Measurements from ENCODE around the gene MAML2. TPM values are rescaled to one million over a fixed set of nuclear protein-coding genes. Genes with fewer than 3 reads are reported as not detected.
A peak's percentile ranks its signal among the peaks of the same experiment; 100 is the strongest.

The MAML2 gene
- total and polyA plus RNA-seq, 2 of the 8 experiments (the other 6 are each of a cell fraction or from before 2014, with no cell fraction given) = 3.8 to 6.6 TPM

- ChIA-PET CTCF (ENCODE audit: partially characterized antibody) (no interaction called here), POLR2A (ENCODE audit: partially characterized antibody) (no interaction called here)
- Histone ChIP-seq H3K56ac (replicated peaks; ENCODE audit: insufficient read length, low read depth, low read length) (no peak overlapping the region), H3K4me2 (ENCODE audit: insufficient read depth in 1 of 2, low read depth in 2 of 2, low read length in 2 of 2) (no peak overlapping the region), H3K9ac (replicated peaks in 1 of 4; ENCODE audit: extremely low read depth in 1 of 4, low read depth in 3 of 4, low read length in 3 of 4) (no peak overlapping the region), H2AK5ac (ENCODE audit: low read depth, low read length) (no peak overlapping the region), H3K9me3 (ENCODE audit: insufficient read depth in 2 of 2, low read depth in 1 of 2, low read length in 1 of 2) (no peaks in the 10 kb centered on the region), H3K14ac (ENCODE audit: insufficient read length) (no peak overlapping the region), H2BK15ac (ENCODE audit: low read length) (no peak overlapping the region), H2AFZ (ENCODE audit: low read length) (0 out of 2 replicates have a peak overlapping the region, but pooled peaks have one; percentile 7), H4K91ac (replicated peaks; ENCODE audit: insufficient read length, low read length) (no peak overlapping the region), H3K4ac (replicated peaks; ENCODE audit: insufficient read length, low read depth, low read length) (no peak overlapping the region), H3K23me2 (ENCODE audit: low read depth, low read length) (no peaks in the 10 kb centered on the region), H3K23ac (ENCODE audit: insufficient read length) (no peak overlapping the region), H3K36me3 (ENCODE audit: control insufficient read depth in 2 of 4, insufficient read depth in 4 of 4, low read length in 3 of 4) (no peaks in the 10 kb centered on the region), H2BK12ac (ENCODE audit: low read depth, low read length) (no peak overlapping the region), H3K27me3 (replicated peaks in 1 of 4; ENCODE audit: control insufficient read depth in 3 of 4, extremely low read depth in 1 of 4, insufficient read depth in 3 of 4, low read length in 3 of 4) (no peaks in the 10 kb centered on the region), H3K79me2 (ENCODE audit: control insufficient read depth in 1 of 2, insufficient read depth in 2 of 2, low read length in 2 of 2) (no peaks in the 10 kb centered on the region), H2BK120ac (replicated peaks; ENCODE audit: low read depth, low read length) (no peak overlapping the region), H3K4me3 (ENCODE audit: extremely low read depth in 1 of 4, insufficient read depth in 2 of 4, low read depth in 3 of 4, low read length in 4 of 4) (no peak overlapping the region), H3K79me1 (ENCODE audit: low read depth, low read length) (no peaks in the 10 kb centered on the region), H2BK5ac (ENCODE audit: low read depth, low read length) (no peak overlapping the region), H4K8ac (ENCODE audit: extremely low read depth, insufficient read depth, low read length) (no peak overlapping the region), H3K4me1 (replicated peaks in 1 of 4; ENCODE audit: control insufficient read depth in 3 of 4, insufficient read depth in 4 of 4, low read length in 3 of 4) (peaks cover 0 to 4% (median 1%) of the 10 kb centered on the region in 4 experiments; a peak in 2 of 7 replicates), H2BK20ac (ENCODE audit: low read length) (no peak overlapping the region), H3K27ac (ENCODE audit: low read depth, low read length) (no peak overlapping the region), H4K20me1 (replicated peaks in 1 of 2; ENCODE audit: control insufficient read depth in 1 of 2, insufficient read depth in 2 of 2, low read length in 2 of 2) (no peaks in the 10 kb centered on the region), H3K18ac (ENCODE audit: extremely low read depth, low read length) (no peak overlapping the region), H4K5ac (ENCODE audit: insufficient read length, low read depth, low read length) (no peak overlapping the region)
- FAIRE-seq = no peak
- 93% methylated on average over 6 of the region's 6 CpGs; no CpG with 5 or more reads in 1 of the 2 experiments for WGBS, 2 experiments (ENCODE audit: extremely low coverage in 1 of 2, insufficient coverage in 1 of 2, insufficient read length in 1 of 2, insufficient replicate concordance in 2 of 2, low coverage in 1 of 2, low lambda C conversion rate in 2 of 2, missing lambda C conversion rate in 1 of 2)
- no peak for DNase-seq (ENCODE audit: low read depth in 1 of 2, low spot score in 2 of 2)
- TF ChIP-seq SRF (IDR thresholded peaks at IDR 0.05; ENCODE audit: low read depth, low read length) = no peak
- TF ChIP-seq SIRT6 (IDR thresholded peaks at IDR 0.05; ENCODE audit: low read length) = no peak
- TF ChIP-seq SUZ12 (IDR thresholded peaks at IDR 0.05; ENCODE audit: low read length) = no peak
These were observed 120.9 kb downstream of the MAML2 start for GRCh38 chr11:96222102-96222501.
